Keratinocyte (primary cell): ENCODE data around the gene SMYD3.

ENCODE experiments used
- CTCF ChIP-seq, 3 experiments: IDR thresholded peaks in 1 of 3; conservative IDR thresholded peaks in 1 of 3; optimal IDR thresholded peaks in 1 of 3; 2 replicates in 2 of 3; 3 replicates in 1 of 3; pipeline versions ENCODE3 to v1.5.1; 2011; ENCODE audit warnings: low read length in 3 of 3, mild to moderate bottlenecking in 3 of 3, moderate library complexity in 2 of 3, control low read depth in 1 of 3, inconsistent platforms in 1 of 3; ENCODE audit not compliant: insufficient read depth in 2 of 3; ENCODE audit errors: extremely low read depth in 1 of 3
- EZH2 ChIP-seq: IDR thresholded peaks from one replicate; pipeline ENCODE4 v1.6.1; 2012; ENCODE audit warnings: inconsistent platforms, mild to moderate bottlenecking, low read length, moderate library complexity

GRCh38 chr1:245718951-245719350 is 788.1 kb downstream of the SMYD3 start:
- TF ChIP-seq CTCF (optimal IDR thresholded peaks at IDR 0.05 in 1 of 3, IDR thresholded peaks at IDR 0.05 in 1 of 3, conservative IDR thresholded peaks at IDR 0.05 in 1 of 3; ENCODE audit: extremely low read depth in 1 of 3, insufficient read depth in 2 of 3, low read length in 3 of 3) (no peak), EZH2 (no peak)
